Ramos (cell line): ENCODE measurements around the gene PCP4L1.
"Not testable (repeated sequence)": the region's sequence is repeated elsewhere in the genome, so short reads cannot be mapped to it uniquely, and the experiment has no call there.

Experiments
- in situ Hi-C: fragments of 300-500 bp; cut with MboI; formaldehyde crosslinking; loops from one replicate; pipeline ENCODE4 v1.14.3; 2022; ENCODE audit warnings: low sequenced_read_pairs; ENCODE audit not compliant: unreplicated experiment

The PCP4L1 gene

DNA sequence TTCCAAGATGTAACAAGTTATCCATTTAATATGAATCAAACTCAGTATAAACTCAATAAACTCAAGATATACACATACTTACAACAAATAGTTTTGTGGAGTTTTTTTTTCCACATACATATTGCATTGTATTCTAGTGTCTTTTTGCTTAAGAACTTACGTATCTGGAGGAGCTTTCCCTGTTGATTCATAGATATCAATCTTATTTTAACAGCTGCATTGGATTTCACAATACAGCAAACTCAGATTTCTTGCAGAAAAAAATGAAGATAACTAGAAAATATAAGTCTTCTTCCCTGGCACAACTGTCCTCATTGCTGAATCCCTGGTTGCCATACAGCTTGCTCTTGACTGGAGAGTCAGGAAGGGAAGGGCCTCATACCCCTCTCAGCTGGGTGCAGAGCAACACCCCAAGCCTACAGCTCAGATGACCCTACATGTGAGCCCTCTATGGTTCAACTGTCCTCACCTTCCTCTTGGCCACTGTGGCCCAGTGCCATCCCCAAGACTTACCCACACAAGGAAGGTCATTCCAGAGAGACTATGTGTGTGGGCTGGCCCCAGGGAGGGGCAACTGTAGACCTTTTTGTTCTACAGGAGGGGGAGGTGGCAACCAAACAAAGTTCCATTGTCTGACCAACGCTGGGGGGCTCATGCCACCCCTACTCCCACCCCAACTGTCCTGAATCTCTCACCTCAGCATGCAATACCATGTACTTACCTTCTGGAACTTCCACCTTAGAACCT, 49.5 kb downstream of the PCP4L1 start:
- in situ Hi-C loops, result no loop called here

DNA sequence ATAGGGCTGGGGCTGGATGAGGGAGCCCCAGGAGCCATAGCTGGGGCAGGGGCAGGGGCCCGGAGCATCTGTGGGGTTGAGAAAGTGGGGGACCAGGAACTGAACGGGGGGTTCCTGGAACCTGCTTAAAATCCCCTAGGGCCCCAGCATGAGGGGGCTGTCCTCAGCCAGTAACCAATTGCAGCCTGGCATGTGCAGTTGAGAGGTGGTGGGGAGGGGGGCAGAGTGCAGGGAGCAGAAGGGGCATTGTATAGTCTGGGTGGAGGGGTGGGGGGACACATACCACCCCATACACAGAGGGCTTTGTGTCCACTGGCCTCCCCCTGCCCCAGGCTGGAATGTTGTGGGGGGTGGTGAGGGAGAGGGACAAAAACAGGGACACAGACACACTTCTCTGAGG, 51.3 kb downstream of the PCP4L1 start, which contains the start of gene MPZ:
Gene MPZ, minus strand, starts transcription at position 101 of the 400 bp plus-strand sequence. Its CDS starts 63 bp downstream, at position 38.
- in situ Hi-C loops, result no loop called here

DNA sequence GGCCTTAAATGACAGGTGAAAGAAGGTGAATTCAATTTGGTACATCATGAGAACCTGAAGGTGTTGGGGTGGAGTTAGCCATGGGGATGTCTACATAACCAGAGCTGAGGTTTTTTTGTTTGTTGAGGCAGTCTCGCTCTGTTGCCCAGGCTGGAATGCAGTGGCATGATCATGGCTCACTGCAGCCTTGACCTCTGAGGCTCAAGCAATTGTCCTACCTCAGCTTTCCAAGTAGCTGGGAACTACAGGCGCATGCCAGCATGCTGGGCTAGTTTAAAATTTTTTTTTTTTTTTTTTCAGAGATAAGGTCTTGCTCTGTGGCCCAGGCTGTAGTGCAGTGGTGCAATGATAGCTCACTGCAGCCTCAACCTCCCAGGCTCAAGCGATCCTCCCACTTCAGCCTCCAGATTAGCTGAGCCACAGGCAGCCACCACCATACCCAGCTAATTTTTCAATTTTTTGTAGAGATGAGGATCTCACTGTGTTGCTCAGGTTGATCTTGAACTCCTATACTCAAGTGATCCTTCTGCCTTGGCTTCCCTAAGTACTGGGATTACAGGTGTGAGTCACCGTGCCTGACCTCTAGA, 53.1 kb downstream of the PCP4L1 start:
- in situ Hi-C loops, result no loop called here

- in situ Hi-C loops, result no loop called here
These were observed 55.1 kb downstream of the PCP4L1 start for GRCh38 chr1:161313554-161314200.

DNA sequence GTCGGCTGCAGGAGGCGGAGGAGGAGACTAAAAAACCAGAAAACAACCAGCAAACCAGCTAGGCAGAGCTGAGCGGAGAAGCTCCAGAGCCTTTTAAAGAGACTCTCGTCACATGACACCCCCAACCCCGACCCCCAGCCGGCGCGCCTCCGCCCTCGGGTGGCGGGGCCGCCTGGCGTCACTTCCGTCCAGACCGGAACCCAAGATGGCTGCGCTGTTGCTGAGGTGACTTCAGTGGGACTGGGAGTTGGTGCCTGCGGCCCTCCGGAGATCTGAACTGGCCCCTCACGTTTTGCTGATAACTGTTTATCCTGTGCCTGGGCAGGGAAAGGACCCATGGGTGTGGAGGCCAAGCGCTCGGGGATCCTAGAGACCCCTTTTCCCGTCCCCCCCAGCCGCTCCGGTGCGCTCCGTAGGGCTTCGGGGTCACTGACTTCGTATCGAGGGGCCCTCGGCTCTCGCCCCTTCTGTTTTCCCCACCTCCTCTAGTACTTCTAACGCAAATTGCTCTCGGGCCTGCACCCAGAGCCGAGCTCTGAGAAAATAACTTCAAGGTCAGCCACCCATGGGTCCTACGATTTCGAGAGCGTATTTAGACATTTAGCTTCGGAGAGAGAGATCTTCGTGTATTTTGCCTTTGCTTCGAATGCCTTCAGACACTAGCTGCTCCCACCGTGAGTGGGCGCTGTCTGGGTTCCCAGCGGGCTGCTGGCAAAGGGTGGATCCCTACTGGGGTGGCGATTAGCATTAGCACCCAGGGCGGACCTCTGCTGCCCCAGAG, 55.8 kb downstream of the PCP4L1 start, which contains the start of gene SDHC:
Gene SDHC, plus strand, starts transcription at position 181 of the 781 bp plus-strand sequence. Its CDS starts 25 bp downstream, at position 206.
- in situ Hi-C loops, result no loop called here

DNA sequence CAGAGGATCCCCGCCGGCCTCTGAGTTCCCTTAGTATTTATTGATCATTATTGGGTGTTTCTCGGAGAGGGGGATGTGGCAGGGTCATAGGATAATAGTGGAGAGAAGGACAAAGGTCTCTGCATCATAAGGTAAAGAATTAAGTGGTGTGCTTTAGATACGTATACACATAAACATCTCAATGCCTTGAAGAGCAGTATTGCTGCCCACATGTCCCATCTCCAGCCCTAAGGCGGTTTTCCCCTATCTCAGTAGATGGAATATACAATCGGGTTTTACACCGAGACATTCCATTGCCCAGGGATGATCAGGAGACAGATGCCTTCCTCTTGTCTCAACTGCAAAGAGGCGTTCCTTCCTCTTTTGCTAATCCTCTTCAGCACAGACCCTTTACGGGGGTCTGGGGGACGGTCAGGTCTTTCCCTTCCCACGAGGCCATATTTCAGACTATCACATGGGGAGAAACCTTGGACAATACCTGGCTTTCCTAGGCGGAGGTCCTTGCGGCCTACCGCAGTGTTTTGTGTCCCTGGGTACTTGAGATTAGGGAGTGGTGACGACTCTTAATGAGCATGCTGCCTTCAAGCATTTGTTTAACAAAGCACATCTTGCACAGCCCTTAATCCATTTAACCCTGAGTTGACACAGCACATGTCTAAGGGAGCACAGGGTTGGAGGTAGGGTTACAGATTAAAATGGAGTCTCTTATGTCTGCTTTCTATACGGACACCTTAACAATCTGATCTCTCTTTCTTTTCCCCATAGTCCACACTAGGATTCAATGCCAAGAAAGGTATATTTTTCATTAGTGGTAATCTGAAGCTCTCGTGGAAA, 57.5 kb downstream of the PCP4L1 start:
- in situ Hi-C loops, result not testable (repeated sequence)

GRCh38 chr1:161324020-161324419, 65.5 kb downstream of the PCP4L1 start:
- in situ Hi-C loops, result no loop called here

DNA sequence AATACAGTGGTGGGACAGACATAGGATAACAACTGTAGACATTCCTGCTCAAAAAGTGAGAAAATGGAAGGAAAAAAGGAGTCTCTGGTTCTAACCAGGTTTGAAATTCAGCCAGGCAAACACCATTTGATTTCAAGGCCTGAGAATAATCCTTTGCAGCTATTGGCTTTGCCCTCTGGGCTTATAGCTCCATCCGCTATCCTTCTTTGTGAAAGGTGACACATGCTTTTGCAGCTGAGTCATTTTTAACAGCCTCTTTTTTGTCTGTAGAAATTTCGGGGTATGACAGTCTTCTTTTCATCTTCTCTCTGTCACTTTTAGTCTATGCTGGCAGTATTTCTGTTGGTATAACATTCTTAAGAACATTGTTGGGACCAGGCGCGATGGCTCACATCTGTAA, 71.8 kb downstream of the PCP4L1 start:
- in situ Hi-C loops, result no loop called here

DNA sequence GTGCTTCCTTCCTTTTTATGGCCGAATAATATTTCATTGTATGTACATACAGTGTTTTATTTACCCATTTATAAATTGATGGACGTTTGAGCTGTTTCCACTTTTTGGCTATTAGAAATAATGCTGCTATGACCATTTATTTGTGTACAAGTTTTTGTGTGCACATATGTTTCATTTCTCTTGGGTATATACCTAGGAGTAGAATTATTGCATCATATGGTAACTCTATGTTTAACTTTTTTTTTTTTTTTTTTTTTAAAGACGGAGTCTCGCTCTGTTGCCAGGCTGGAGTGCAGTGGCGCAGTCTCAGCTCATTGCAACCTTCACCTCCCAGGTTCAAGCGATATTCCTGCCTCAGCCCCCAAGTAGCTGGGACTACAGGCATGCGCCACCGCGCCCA, 74.6 kb downstream of the PCP4L1 start:
- in situ Hi-C loops, result no loop called here
